ENCODE results near the gene MAPT.

- TF ChIP-seq CTCF (IDR thresholded peaks at IDR 0.05; ENCODE audit: borderline replicate concordance, extremely low read depth, low read length, poor library complexity, severe bottlenecking), result no peak
- TF ChIP-seq EZH2 (IDR thresholded peaks at IDR 0.05; ENCODE audit: borderline replicate concordance, low read depth, low read length, severe bottlenecking), result no peak
These were observed 24.8 kb downstream of the MAPT start for GRCh38 chr17:45919136-45919535.
